H1 (cell line): ENCODE data around the gene MAGOH. TPM values are rescaled to one million over a fixed set of nuclear protein-coding genes. Genes with fewer than 3 reads are reported as not detected.

ENCODE experiments used
- BACH1 ChIP-seq: IDR thresholded peaks from 2 replicates; pipeline ENCODE4 v1.6.1; 2012; ENCODE audit warnings: low read length, improper control_type of control experiment
- EGR1 ChIP-seq: IDR thresholded peaks from 2 replicates; pipeline ENCODE4 v1.6.1; 2011; ENCODE audit warnings: low read depth, low read length, borderline replicate concordance
- EP300 ChIP-seq, 2 experiments: IDR thresholded peaks; 1 replicate in 1 of 2; 2 replicates in 1 of 2; pipeline ENCODE4 v1.6.1; 2011 to 2012; ENCODE audit warnings: low read depth in 2 of 2, low read length in 2 of 2, mild to moderate bottlenecking in 2 of 2, borderline replicate concordance in 1 of 2, inconsistent platforms in 1 of 2, moderate library complexity in 1 of 2
- KDM1A ChIP-seq: fragments of 200-600, 300-600 bp; sonication (generic); IDR thresholded peaks from 2 replicates; pipeline ENCODE4 v1.7.1; 2016; ENCODE audit warnings: mild to moderate bottlenecking, low read length, borderline replicate concordance
- POLR2AphosphoS5 ChIP-seq: IDR thresholded peaks from 2 replicates; pipeline ENCODE4 v1.6.1; 2011; ENCODE audit warnings: low read depth, low read length
- SP1 ChIP-seq: IDR thresholded peaks from 2 replicates; pipeline ENCODE4 v1.6.1; 2011; ENCODE audit warnings: low read depth, low read length
- SP4 ChIP-seq: IDR thresholded peaks from 2 replicates; pipeline ENCODE4 v1.6.1; 2012; ENCODE audit warnings: low read length, inconsistent platforms
- SRF ChIP-seq: IDR thresholded peaks from 2 replicates; pipeline ENCODE4 v1.6.1; 2011; ENCODE audit warnings: mild to moderate bottlenecking, low read depth, low read length, moderate library complexity
- polyA plus RNA-seq, 7 experiments: library from polyadenylated mRNA; depleted of rRNA in 3 of 7; stranded (reverse) in 5 of 7; unstranded in 2 of 7; fragments of >200 nt in 5 of 7; fragments of 200-250 nt in 2 of 7; gene quantifications; 1 replicate in 5 of 7; 2 replicates in 1 of 7; 4 replicates in 1 of 7; pipeline versions ENCODE4 v1.2.1 to v1.2.3, GENCODE V29; 2011 to 2013; ENCODE audit warnings: missing spikeins in 2 of 7, mixed read lengths in 2 of 7
- total RNA-seq: library from RNA; stranded (reverse); fragmentation: NEBNext Ultra II Directional; extraction: Animal tissue kit (Norgen Biotek cat#: 25700); gene quantifications from 2 replicates; pipeline ENCODE4 v1.2.1, GENCODE V29; 2021
- TF ChIP-seq, protein P1 (sequence below): fragments of 300-600 bp; sonication (generic); IDR thresholded peaks from 2 replicates; pipeline ENCODE4 v1.7.1; 2012; ENCODE audit warnings: low read length, moderate library complexity, mild to moderate bottlenecking, inconsistent platforms; ENCODE audit not compliant: insufficient replicate concordance

MAGOH gene
- total and polyA plus RNA-seq, 2 of the 8 experiments (the other 6 are each of a cell fraction or from before 2014, with no cell fraction given): 46.9 to 74.3 TPM

DNA sequence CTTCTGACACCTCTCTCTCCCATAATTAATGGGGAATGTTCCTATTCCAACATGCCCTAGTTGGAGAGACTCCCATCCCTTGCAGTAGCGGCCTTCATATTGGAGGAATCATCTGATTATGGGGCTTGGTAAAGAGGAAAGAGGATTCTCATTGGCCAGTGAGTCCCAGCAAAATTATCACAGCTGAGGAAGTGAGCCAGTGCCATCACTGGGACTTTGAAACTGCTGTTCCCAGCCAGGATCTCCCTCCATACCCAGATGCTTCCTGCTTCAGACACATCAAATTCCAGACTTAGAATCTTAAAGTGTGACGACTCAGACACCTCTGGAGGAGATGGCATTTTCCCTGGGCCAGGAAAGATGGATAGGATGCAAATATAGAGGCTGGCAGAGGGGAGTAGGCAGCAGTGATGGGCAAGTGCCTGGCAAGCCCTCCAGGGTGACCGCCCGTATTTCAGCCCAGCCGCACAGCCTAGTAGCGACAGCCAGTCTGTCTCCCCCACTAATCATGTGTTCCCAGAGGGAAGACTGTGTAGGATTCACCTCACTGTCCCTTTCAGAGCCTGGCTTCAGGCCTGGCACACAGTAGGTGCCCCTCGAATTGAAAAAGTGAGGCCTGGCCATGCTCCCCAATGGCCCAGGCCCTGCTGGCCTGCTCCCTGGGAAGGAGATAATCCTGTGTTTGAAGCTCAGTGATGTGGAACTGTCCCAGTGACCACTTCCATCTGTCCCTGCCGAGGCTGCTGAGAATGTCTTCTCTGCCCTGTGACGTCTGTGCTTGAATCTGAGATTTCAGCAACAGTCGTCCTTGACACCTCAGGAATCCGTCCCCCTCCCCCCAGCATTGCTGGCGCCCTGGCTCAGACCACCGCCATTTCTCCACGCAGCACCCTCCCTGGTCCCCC, 41.2 kb upstream of the MAGOH start (continued):
- TF ChIP-seq, protein P1, sequence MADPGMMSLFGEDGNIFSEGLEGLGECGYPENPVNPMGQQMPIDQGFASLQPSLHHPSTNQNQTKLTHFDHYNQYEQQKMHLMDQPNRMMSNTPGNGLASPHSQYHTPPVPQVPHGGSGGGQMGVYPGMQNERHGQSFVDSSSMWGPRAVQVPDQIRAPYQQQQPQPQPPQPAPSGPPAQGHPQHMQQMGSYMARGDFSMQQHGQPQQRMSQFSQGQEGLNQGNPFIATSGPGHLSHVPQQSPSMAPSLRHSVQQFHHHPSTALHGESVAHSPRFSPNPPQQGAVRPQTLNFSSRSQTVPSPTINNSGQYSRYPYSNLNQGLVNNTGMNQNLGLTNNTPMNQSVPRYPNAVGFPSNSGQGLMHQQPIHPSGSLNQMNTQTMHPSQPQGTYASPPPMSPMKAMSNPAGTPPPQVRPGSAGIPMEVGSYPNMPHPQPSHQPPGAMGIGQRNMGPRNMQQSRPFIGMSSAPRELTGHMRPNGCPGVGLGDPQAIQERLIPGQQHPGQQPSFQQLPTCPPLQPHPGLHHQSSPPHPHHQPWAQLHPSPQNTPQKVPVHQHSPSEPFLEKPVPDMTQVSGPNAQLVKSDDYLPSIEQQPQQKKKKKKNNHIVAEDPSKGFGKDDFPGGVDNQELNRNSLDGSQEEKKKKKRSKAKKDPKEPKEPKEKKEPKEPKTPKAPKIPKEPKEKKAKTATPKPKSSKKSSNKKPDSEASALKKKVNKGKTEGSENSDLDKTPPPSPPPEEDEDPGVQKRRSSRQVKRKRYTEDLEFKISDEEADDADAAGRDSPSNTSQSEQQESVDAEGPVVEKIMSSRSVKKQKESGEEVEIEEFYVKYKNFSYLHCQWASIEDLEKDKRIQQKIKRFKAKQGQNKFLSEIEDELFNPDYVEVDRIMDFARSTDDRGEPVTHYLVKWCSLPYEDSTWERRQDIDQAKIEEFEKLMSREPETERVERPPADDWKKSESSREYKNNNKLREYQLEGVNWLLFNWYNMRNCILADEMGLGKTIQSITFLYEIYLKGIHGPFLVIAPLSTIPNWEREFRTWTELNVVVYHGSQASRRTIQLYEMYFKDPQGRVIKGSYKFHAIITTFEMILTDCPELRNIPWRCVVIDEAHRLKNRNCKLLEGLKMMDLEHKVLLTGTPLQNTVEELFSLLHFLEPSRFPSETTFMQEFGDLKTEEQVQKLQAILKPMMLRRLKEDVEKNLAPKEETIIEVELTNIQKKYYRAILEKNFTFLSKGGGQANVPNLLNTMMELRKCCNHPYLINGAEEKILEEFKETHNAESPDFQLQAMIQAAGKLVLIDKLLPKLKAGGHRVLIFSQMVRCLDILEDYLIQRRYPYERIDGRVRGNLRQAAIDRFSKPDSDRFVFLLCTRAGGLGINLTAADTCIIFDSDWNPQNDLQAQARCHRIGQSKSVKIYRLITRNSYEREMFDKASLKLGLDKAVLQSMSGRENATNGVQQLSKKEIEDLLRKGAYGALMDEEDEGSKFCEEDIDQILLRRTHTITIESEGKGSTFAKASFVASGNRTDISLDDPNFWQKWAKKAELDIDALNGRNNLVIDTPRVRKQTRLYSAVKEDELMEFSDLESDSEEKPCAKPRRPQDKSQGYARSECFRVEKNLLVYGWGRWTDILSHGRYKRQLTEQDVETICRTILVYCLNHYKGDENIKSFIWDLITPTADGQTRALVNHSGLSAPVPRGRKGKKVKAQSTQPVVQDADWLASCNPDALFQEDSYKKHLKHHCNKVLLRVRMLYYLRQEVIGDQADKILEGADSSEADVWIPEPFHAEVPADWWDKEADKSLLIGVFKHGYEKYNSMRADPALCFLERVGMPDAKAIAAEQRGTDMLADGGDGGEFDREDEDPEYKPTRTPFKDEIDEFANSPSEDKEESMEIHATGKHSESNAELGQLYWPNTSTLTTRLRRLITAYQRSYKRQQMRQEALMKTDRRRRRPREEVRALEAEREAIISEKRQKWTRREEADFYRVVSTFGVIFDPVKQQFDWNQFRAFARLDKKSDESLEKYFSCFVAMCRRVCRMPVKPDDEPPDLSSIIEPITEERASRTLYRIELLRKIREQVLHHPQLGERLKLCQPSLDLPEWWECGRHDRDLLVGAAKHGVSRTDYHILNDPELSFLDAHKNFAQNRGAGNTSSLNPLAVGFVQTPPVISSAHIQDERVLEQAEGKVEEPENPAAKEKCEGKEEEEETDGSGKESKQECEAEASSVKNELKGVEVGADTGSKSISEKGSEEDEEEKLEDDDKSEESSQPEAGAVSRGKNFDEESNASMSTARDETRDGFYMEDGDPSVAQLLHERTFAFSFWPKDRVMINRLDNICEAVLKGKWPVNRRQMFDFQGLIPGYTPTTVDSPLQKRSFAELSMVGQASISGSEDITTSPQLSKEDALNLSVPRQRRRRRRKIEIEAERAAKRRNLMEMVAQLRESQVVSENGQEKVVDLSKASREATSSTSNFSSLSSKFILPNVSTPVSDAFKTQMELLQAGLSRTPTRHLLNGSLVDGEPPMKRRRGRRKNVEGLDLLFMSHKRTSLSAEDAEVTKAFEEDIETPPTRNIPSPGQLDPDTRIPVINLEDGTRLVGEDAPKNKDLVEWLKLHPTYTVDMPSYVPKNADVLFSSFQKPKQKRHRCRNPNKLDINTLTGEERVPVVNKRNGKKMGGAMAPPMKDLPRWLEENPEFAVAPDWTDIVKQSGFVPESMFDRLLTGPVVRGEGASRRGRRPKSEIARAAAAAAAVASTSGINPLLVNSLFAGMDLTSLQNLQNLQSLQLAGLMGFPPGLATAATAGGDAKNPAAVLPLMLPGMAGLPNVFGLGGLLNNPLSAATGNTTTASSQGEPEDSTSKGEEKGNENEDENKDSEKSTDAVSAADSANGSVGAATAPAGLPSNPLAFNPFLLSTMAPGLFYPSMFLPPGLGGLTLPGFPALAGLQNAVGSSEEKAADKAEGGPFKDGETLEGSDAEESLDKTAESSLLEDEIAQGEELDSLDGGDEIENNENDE: no peak
- TF ChIP-seq BACH1 (no peak), SP1 (no peak), EGR1 (no peak), KDM1A (no peak), SP4 (no peak), EP300 (IDR thresholded peaks at IDR 0.05; ENCODE audit: borderline replicate concordance in 1 of 2, low read depth in 2 of 2, low read length in 2 of 2) (no peak), POLR2AphosphoS5 (no peak), SRF (no peak)
